Smooth muscle cell (in vitro differentiated cells): Measurements from ENCODE around the gene DCLK1. TPM values are rescaled to one million over a fixed set of nuclear protein-coding genes. Genes with fewer than 3 reads are reported as not detected.

ENCODE experiments used
- DNase-seq: peaks from one replicate; lab custom pipeline; 2025; ENCODE audit not compliant: unreplicated experiment; lab: John Stamatoyannopoulos, UW
- H2AFZ ChIP-seq: fragments of 200-600 bp; sonication (generic); 2 replicates; pipeline ENCODE4 v1.6.0; 2016; ENCODE audit warnings: antibody characterized with exemption, low read depth, mild to moderate bottlenecking
- H3F3A ChIP-seq: fragments of 200-600 bp; sonication (generic); 2 replicates; pipeline ENCODE4 v1.6.0; 2017; ENCODE audit warnings: antibody characterized with exemption, low read depth
- H3K27ac ChIP-seq: fragments of 200-600 bp; sonication (generic); 2 replicates; pipeline ENCODE4 v1.5.1; 2016; ENCODE audit warnings: low read depth, mild to moderate bottlenecking
- H3K27me3 ChIP-seq: fragments of 200-600 bp; sonication (generic); 2 replicates; pipeline ENCODE4 v1.6.1; 2016; ENCODE audit warnings: low read depth, mild to moderate bottlenecking
- H3K36me3 ChIP-seq: fragments of 200-600 bp; sonication (generic); 2 replicates; pipeline ENCODE4 v1.5.1; 2016; ENCODE audit warnings: low read depth
- H3K4me1 ChIP-seq: fragments of 200-600 bp; sonication (generic); 2 replicates; pipeline ENCODE4 v1.5.1; 2016; ENCODE audit warnings: low read depth
- H3K4me2 ChIP-seq: fragments of 200-600 bp; sonication (generic); 2 replicates; pipeline ENCODE4 v1.6.0; 2016; ENCODE audit warnings: mild to moderate bottlenecking
- H3K4me3 ChIP-seq: fragments of 200-600 bp; sonication (generic); 2 replicates; pipeline ENCODE4 v1.5.1; 2016; ENCODE audit warnings: mild to moderate bottlenecking
- H3K79me2 ChIP-seq: fragments of 200-600 bp; sonication (generic); 2 replicates; pipeline ENCODE4 v1.6.0; 2016; ENCODE audit warnings: low read depth, mild to moderate bottlenecking
- H3K9ac ChIP-seq: fragments of 200-600 bp; sonication (generic); 2 replicates; pipeline ENCODE4 v1.6.0; 2016; ENCODE audit warnings: low read depth
- H3K9me3 ChIP-seq: fragments of 200-600 bp; sonication (generic); replicated peaks from 2 replicates; pipeline ENCODE4 v1.5.1; 2016; ENCODE audit warnings: low read depth
- H4K20me1 ChIP-seq: fragments of 200-600 bp; sonication (generic); 2 replicates; pipeline ENCODE4 v1.6.0; 2016; ENCODE audit warnings: low read depth
- WGBS: methylation state at CpG from one replicate; pipeline ENCODE4 v1.1.7; 2016; ENCODE audit warnings: low lambda C conversion rate; 5-methylcytosine and 5-hydroxymethylcytosine counted together
- polyA plus RNA-seq: library from polyadenylated mRNA; unstranded; fragments of >200 nt; fragmentation: Nextera tagmentation; extraction: Ambion mirVana; gene quantifications from 2 replicates; pipeline ENCODE4 v1.2.1, GENCODE V29; 2016
- total RNA-seq: library from RNA; depleted of rRNA; stranded (reverse); fragments of >200 nt; gene quantifications from 2 replicates; pipeline ENCODE4 v1.2.3, GENCODE V29; 2014
- TF ChIP-seq, protein P1 (sequence below): fragments of 200-600 bp; sonication (generic); IDR thresholded peaks from 2 replicates; pipeline ENCODE4 v1.5.1; 2017; ENCODE audit warnings: borderline replicate concordance, mild to moderate bottlenecking, antibody characterized with exemption; ENCODE audit not compliant: insufficient read depth, poor library complexity, severe bottlenecking

DCLK1 gene
- total and polyA plus RNA-seq, 2 experiments from 2014 or later: 0.72 TPM; not detected in 1

GRCh38 chr13:35782793-35783192 lies 348.4 kb downstream of the DCLK1 start:
- Histone ChIP-seq H3K27ac (no peak overlapping the region), H3K9me3 (no peaks in the 10 kb centered on the region), H3K4me3 (no peak overlapping the region), H3K79me2 (no peaks in the 10 kb centered on the region), H3K4me2 (no peak overlapping the region), H4K20me1 (no peaks in the 10 kb centered on the region), H3K4me1 (peaks cover 20% of the 10 kb centered on the region), H3F3A (no peaks in the 10 kb centered on the region), H3K27me3 (no peaks in the 10 kb centered on the region), H3K9ac (no peak overlapping the region), H3K36me3 (no peaks in the 10 kb centered on the region), H2AFZ (no peak overlapping the region)
- DNase-seq: no peak
- TF ChIP-seq, protein P1, sequence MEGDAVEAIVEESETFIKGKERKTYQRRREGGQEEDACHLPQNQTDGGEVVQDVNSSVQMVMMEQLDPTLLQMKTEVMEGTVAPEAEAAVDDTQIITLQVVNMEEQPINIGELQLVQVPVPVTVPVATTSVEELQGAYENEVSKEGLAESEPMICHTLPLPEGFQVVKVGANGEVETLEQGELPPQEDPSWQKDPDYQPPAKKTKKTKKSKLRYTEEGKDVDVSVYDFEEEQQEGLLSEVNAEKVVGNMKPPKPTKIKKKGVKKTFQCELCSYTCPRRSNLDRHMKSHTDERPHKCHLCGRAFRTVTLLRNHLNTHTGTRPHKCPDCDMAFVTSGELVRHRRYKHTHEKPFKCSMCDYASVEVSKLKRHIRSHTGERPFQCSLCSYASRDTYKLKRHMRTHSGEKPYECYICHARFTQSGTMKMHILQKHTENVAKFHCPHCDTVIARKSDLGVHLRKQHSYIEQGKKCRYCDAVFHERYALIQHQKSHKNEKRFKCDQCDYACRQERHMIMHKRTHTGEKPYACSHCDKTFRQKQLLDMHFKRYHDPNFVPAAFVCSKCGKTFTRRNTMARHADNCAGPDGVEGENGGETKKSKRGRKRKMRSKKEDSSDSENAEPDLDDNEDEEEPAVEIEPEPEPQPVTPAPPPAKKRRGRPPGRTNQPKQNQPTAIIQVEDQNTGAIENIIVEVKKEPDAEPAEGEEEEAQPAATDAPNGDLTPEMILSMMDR: no peak
- 97% methylated on average over 2 of the region's 2 CpGs for WGBS

DNA sequence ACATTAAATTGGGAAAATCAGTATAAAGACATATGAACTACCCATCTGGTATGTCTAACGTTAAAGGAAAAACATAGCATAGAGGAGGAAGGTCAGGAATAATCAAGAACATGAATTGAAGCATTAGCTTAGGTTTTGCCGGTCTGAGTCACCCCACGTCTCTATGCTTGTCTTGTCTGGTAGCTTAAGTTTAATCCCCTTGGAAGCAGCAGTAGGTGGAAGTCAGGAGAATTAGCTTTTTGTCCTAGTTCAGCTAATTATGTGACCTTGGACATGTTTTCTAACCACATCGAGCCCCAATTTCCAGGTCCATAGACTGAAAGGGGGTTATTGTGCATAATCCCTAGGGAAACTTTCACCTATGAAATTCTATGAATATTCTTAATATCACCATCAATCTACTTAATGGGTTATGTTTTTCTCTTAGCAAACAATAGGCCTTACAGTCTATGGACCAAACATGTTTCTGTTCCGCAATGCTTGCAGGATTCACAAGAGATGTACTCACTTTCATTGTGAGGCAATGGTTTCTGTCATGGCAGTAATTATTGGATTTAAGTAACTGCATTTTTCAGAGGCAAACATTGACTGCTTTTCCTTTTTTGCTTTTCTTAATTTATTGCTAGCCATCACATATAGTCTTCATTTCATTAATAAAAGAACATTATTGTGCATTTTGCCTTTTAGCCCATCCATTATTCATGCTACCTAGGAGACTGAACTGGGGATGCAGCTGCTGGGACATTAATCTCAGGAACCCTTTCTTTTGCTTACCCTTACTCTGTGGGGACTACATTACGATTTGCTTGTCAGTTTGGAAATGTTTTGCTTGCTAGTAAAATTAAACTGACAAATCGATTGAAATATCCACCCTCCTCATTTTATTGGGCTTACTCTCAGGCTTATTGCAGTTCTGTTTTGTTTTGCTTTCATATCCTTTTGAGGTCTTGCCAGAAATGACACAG lies 349.9 kb downstream of the DCLK1 start:
- Histone ChIP-seq H2AFZ (no peak overlapping the region), H3K4me3 (no peak overlapping the region), H3K27me3 (no peaks in the 10 kb centered on the region), H3K36me3 (no peaks in the 10 kb centered on the region), H3K9me3 (no peaks in the 10 kb centered on the region), H3K4me1 (peaks cover 17% of the 10 kb centered on the region), H3K4me2 (peak overlapping the region; percentile 58), H3K27ac (peak overlapping the region; percentile 39), H4K20me1 (no peaks in the 10 kb centered on the region), H3K79me2 (no peaks in the 10 kb centered on the region), H3F3A (no peaks in the 10 kb centered on the region), H3K9ac (no peak overlapping the region)
- TF ChIP-seq, protein P1: no peak
- 43% methylated on average over 7 of the region's 7 CpGs for WGBS
- DNase-seq: no peak

GRCh38 chr13:35780613-35781012 lies 350.6 kb downstream of the DCLK1 start:
- 39% methylated on average over 4 of the region's 4 CpGs for WGBS
- H3K79me2 ChIP-seq: no peaks in the 10 kb centered on the region
- H3K9me3 ChIP-seq: no peaks in the 10 kb centered on the region
- no peak overlapping the region for H3K9ac ChIP-seq
- H3K4me1 ChIP-seq: peaks cover 13% of the 10 kb centered on the region
- TF ChIP-seq, protein P1: no peak
- no peak overlapping the region for H2AFZ ChIP-seq
- H3K27ac ChIP-seq: peak overlapping the region; percentile 39
- H3K36me3 ChIP-seq: no peaks in the 10 kb centered on the region
- H4K20me1 ChIP-seq: no peaks in the 10 kb centered on the region
- DNase-seq: no peak
- H3F3A ChIP-seq: no peaks in the 10 kb centered on the region
- peak overlapping the region; percentile 58 for H3K4me2 ChIP-seq
- no peak overlapping the region for H3K4me3 ChIP-seq
- H3K27me3 ChIP-seq: no peaks in the 10 kb centered on the region
